WERI-Rb-1 (cell line): ENCODE results near the gene EIF1.

ENCODE experiments used
- DNase-seq: peaks from one replicate; pipeline ENCODE4 v3.0.0-alpha.2; 2020
- H3K27ac ChIP-seq: fragments of 250-450 bp; sonication (Bioruptor Pico); 2 replicates; pipeline ENCODE4 v1.5.1; 2020; ENCODE audit warnings: mild to moderate bottlenecking, moderate library complexity
- H3K27me3 ChIP-seq: fragments of 250-450 bp; sonication (Bioruptor Pico); 2 replicates; pipeline ENCODE4 v1.5.1; 2021; ENCODE audit warnings: mild to moderate bottlenecking, low read depth, moderate library complexity; ENCODE audit not compliant: insufficient read depth, severe bottlenecking
- H3K36me3 ChIP-seq: fragments of 250-450 bp; sonication (Bioruptor Pico); 2 replicates; pipeline ENCODE4 v1.5.1; 2020; ENCODE audit warnings: mild to moderate bottlenecking, moderate library complexity
- H3K4me3 ChIP-seq: 2 replicates; pipeline ENCODE4 v1.5.1; 2011; ENCODE audit warnings: low read depth, mild to moderate bottlenecking, control low read depth, low read length
- H3K9me3 ChIP-seq: fragments of 250-450 bp; sonication (Bioruptor Pico); 2 replicates; pipeline ENCODE4 v1.5.1; 2021; ENCODE audit warnings: mild to moderate bottlenecking, moderate library complexity; ENCODE audit not compliant: severe bottlenecking
- CTCF ChIP-seq: IDR thresholded peaks from 2 replicates; pipeline ENCODE4 v1.5.1; 2011; ENCODE audit warnings: low read depth, mild to moderate bottlenecking, control low read depth, inconsistent platforms, low read length

EIF1 gene

GRCh38 chr17:41717408-41718286 lies 29.0 kb downstream of the EIF1 start:
- Histone ChIP-seq H3K36me3 (no peaks in the 10 kb centered on the region), H3K4me3 (no peak overlapping the region), H3K9me3 (peaks cover 6% of the 10 kb centered on the region), H3K27me3 (no peaks in the 10 kb centered on the region), H3K27ac (no peak overlapping the region)
- no peak for DNase-seq
- TF ChIP-seq CTCF, result no peak

GRCh38 chr17:41718287-41718645 lies 29.6 kb downstream of the EIF1 start:
- no peak for DNase-seq
- H3K27me3 ChIP-seq, result no peaks in the 10 kb centered on the region
- peaks cover 6% of the 10 kb centered on the region for H3K9me3 ChIP-seq
- H3K4me3 ChIP-seq, result no peak overlapping the region
- H3K36me3 ChIP-seq, result no peaks in the 10 kb centered on the region
- H3K27ac ChIP-seq, result no peak overlapping the region
- no peak for TF ChIP-seq CTCF

GRCh38 chr17:41722231-41722630 lies 33.5 kb downstream of the EIF1 start:
- H3K4me3 ChIP-seq, result no peak overlapping the region
- H3K36me3 ChIP-seq, result peaks cover 12% of the 10 kb centered on the region
- H3K27me3 ChIP-seq, result no peaks in the 10 kb centered on the region
- DNase-seq, result no peak
- no peak for TF ChIP-seq CTCF
- H3K9me3 ChIP-seq, result peaks cover 6% of the 10 kb centered on the region
- no peak overlapping the region for H3K27ac ChIP-seq

- peaks cover 6% of the 10 kb centered on the region for H3K9me3 ChIP-seq
- no peaks in the 10 kb centered on the region for H3K27me3 ChIP-seq
- peaks cover 19% of the 10 kb centered on the region for H3K36me3 ChIP-seq
- no peak overlapping the region for H3K27ac ChIP-seq
- DNase-seq, result no peak
- H3K4me3 ChIP-seq, result no peak overlapping the region
- TF ChIP-seq CTCF, result no peak
Measured at GRCh38 chr17:41723801-41724475, 35.3 kb downstream of the EIF1 start.

GRCh38 chr17:41724476-41725050 lies 35.9 kb downstream of the EIF1 start:
- no peak for TF ChIP-seq CTCF
- no peak for DNase-seq

More at GRCh38 chr17:41724476-41725050, 35.9 kb downstream of the EIF1 start:
- Histone ChIP-seq H3K4me3 (no peak overlapping the region), H3K9me3 (peaks cover 6% of the 10 kb centered on the region), H3K27me3 (no peaks in the 10 kb centered on the region), H3K36me3 (peaks cover 19% of the 10 kb centered on the region), H3K27ac (no peak overlapping the region)
